ENCODE results near the gene ADAM12. TPM values are rescaled to one million over a fixed set of nuclear protein-coding genes. Genes with fewer than 3 reads are reported as not detected.

ADAM12 gene
- total RNA-seq, 1 experiment from 2014 or later = not detected

Small RNA genes lying within 50 kb of the gene (small RNA-seq; reads per million reads assigned to genes)
- gene RNA5SP328 = not detected
